Inflammatory macrophage treated with lipopolysaccharide for 1 hour (primary cell): Measurements from ENCODE around the gene CARMIL1.

ENCODE experiments used
- DNase-seq, 2 donors: peaks; one replicate each; pipeline ENCODE4 v3.0.0-alpha.2; 2020 to 2022

Gene CARMIL1

DNA sequence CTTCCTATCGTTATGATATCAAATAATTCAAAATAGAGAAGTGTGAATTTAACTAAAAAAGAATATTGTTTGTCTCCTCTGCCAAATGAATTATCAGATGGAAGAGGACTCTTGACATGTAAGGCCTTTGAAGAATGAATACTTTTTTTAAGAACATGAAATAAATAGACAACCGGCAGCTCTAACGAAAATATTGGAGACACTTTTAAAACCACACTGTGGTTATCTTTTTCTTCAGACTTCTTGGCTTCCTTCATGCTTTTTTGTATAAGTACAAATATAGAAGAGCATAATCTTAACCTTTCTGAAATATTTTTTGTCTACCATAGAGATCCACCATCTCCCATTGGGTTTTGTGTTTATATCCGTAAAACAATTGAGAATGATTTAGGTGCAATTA, 257.6 kb downstream of the CARMIL1 start:
- DNase-seq = no peak

DNA sequence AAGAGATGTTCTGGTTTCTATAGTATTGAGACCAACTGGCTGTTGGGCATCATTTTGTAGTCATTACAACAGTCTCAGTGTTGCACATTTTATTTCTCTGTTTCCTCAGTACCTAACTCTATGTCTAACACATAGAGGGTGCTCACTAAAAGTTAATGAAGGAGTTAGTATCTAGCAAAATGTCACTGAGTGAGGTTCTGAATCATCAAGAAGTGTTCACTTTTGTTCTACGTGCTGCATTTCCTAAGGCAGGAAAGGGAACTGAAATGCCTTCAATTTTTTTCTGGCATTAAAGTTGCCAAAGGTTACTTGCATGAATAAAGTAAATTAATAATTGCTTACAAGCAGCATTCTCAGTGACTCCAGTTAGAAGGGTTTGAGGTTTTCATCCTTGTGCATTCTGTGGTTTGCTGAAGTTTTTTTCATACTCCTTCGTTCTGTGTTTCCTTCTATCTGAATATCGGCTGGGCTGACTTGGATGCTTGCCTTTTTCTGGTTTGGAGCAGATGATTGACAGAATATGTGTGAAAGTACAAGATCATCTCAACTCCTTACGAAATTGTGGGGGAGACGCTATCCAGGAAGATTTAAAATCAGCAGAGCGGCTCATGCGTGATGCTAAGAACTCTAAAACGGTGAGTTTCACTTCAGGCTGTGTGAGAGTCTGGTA, 258.3 kb downstream of the CARMIL1 start:
- DNase-seq = no peak

GRCh38 chr6:25541228-25541627, 262.1 kb downstream of the CARMIL1 start:
- DNase-seq = no peak

DNA sequence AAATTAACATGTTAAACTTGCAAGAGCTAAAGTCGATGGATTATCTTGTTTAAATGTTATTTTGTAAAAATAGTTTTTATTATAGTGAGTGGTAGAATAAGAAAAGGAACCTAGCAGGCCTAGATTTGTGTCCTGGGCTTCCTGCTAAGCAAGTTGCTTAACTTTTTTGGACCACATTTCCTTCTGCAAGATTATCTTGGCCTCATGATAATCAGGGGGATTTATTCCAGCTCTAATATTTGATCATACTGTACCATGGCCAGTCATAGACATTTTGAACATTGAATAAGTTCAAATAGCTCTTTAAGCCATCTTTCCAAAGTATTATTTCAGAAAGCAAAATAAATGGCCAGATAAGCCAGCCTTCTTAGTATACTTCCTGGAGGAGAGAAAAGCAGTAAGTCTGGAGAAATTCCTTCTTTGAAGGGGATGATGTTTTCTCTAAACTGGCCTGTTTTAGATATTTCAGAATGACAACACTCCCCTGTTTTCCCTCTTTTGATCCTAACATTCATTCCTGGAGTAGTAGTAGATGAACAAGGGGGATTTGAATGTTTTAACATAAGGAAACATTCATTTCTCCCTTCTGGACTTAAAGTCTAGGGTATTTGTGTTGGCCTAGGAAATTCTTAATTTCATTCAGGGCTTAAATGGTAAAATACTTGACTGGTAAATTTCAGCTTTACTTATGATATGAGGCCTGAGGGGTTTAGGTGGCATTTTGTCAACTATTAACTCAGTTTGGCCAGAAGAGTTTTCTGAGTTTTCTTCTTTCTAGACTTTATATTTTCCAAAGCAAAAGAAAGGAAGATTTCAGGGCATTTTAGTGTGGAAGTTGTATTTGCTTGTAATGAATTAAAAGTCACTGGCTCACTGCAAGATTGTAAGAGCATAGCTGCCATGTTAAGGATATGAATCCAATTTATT, 264.1 kb downstream of the CARMIL1 start:
- no peak for DNase-seq

GRCh38 chr6:25544833-25545232, 265.7 kb downstream of the CARMIL1 start:
- DNase-seq = no peak

GRCh38 chr6:25547797-25548196, 268.6 kb downstream of the CARMIL1 start:
- no peak for DNase-seq

- DNase-seq = no peak
These were observed 269.3 kb downstream of the CARMIL1 start for GRCh38 chr6:25548451-25548850.

DNA sequence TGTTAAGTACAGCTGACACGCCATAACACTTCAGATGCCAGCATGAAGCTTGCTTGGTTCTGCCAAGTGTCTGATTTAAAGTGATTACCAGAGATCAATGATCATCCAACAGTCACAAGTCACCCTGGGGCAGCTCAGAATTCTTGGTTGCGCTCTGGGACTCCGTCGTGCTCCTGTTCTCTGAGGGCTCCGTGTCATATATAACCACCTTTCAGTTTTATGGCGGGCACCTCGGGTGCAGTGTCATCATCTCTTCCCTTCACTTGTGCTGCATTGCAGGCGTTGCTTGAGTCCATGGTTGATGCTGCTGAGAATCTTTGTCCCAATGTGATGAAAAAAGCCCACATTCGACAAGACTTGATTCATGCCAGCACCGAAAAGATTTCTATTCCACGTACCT, 271.5 kb downstream of the CARMIL1 start:
- no peak for DNase-seq

DNA sequence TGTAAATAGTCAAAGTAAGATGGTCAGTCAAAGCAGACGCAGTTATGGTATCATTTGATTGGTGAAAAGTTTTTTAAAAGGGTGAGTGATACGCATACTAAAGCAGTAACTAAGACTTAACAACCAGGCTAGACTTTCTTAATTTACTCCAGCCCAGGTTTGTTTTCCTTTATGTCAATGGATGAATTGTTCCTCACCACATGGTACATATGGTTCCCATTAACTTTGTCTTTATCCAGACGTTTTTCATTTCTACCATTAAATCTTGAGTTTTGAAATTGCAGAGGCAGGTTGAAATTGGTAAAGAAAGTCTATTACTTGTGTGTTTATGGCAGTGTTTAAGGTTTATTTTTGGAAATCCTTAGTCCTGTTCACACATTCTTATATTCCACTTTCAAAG, 274.3 kb downstream of the CARMIL1 start:
- DNase-seq = no peak

GRCh38 chr6:25555188-25555587, 276.0 kb downstream of the CARMIL1 start:
- no peak for DNase-seq

DNA sequence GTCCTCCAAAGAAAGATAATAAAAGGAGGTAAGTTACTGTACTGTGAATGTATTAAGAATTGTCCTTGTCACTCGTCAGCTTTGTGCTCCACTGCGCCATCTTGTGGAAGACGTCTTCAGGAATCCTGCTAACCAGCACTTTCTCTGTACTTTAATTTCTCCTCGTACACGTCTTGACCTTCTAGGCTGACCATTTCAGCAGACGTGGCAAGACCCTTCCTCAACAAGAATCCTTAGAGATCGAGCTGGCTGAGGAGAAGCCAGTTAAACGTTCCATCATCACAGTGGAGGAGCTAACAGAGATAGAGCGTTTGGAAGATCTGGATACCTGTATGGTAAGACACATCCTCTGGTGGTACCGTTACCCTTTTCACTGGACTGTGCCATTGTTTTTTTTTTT, 277.3 kb downstream of the CARMIL1 start:
- DNase-seq = peak; percentile 49 to 94

DNA sequence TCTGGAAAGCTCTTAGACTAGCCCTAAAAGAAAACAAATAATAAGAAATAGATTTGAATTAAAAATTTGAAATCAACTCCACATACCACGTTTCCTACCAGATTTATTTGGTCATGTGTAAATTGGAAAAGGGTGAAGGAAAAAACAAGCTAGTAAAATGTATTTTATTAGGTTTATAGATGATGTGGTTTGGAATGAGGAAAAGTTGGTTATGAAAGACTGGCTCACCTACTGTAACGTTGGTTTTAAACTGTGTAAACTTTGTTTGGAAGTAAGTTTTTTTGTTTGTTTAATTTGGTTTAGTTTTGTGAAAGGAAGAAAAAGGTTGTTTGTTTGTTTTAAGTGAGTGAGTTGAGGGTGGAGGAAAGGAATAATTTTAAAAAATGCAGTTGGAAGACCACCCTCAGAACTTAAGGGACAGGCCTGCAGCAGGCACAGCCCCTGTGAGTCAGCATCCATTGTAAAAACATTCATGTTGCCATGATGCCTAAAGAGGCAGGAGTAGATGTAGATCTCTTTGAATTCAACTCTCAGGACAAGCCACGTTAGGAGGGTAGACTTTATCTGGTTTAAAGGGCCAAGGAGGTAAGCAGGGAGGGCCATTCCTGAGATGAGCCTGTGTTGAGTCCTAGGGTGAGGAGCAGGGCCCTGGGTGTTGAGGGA, 279.1 kb downstream of the CARMIL1 start:
- DNase-seq = no peak

DNA sequence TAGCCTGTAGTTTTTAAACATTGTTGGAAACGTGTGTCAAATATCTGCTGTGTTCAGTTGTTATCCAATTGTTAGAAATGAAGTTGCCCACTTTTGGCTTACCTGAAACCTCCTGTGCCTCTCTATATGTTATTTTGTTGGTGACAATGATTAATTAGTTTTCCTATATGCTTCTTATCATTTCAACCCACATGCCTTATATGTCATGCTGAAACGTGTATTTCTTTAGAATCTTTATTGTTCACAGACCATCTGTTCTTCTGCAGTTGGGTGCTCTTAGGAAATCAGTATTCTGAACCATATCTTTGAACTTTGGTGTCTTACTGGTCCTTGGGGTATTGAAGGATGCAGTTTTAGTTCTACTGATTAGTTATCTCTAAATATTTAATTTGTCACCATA, 281.7 kb downstream of the CARMIL1 start:
- DNase-seq = no peak

DNA sequence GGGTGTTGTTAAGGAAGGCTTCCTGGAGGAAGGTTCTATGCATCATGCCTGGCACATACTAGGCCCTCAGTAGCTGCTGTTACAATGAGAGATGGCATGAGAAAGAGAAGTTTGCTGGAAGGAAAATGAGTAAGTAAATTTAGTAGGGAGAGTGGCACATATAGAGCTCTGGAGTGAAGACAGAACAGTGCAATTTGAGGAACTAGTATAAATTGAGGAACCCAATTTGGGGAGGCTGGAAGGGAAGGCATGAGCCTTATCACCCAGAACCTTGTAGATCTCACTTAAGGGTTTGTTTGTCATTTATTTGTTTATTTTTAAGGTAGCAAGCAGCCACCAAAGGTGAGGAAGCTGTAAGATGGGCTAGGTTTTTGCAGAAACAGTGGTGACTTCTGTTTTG, 285.8 kb downstream of the CARMIL1 start:
- peak in 1 of 2 donors; percentile 29 for DNase-seq

DNA sequence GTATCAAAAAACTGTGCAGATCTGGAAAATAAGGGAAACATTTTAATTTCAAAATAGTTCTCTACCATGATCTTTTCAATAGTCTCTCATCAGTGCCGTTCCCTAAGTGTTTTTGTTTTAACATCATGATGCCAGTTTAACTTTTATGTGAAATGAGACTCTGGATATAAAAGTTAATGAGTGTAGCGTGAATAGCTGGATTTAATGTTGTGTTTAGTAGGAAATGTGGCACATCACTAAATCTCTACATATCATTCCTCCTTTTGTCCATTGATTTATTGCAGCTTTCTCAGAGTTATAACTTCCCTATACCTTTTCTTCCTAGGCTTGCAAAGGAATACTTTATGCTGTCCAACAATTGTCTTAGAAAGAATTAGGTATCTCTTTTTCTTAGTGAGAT, 291.4 kb downstream of the CARMIL1 start:
- DNase-seq = no peak

- DNase-seq = no peak
These were observed 297.7 kb downstream of the CARMIL1 start for GRCh38 chr6:25576919-25577318.

DNA sequence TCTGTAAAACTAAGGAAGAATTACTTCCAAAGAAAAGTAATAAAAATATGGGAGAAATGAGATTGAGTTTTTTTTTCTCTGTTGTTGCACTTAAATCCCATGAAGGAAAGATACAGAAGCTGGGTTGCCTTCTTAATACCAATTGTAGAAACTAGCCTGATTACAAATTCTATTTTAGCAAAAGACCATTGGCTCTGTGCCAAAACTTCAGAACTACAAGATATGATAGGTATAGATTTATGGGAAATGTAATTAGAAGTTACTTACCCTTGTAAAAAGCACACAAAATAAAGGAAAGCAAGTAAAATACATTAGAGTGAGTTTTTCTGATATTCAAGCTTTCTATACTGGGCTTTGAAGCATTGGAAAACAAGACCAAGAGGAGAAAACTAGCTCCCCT, 299.4 kb downstream of the CARMIL1 start:
- DNase-seq = no peak

DNA sequence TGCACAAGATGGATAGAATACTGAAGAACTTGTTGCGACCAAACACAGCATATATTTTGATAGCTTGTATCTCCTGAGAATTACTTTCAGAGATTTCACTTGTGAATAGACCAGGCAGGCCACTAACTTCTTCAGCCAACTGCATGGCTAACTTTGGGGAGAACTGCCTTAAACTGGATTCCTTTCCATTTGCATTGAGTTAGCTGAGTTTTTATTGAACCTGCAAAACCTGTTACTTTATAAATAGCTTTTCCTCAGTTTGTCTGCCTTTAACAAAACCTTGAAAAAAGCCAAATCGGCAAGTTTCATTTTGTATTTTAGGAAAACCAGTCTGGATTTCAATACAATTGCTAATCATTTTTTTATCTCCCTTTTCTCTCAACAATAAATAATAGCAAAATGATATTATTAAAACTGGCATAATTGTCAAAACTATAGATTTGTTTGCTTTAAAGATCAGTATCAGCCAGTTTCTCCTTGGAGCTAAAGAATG, 300.3 kb downstream of the CARMIL1 start:
- DNase-seq = no peak

DNA sequence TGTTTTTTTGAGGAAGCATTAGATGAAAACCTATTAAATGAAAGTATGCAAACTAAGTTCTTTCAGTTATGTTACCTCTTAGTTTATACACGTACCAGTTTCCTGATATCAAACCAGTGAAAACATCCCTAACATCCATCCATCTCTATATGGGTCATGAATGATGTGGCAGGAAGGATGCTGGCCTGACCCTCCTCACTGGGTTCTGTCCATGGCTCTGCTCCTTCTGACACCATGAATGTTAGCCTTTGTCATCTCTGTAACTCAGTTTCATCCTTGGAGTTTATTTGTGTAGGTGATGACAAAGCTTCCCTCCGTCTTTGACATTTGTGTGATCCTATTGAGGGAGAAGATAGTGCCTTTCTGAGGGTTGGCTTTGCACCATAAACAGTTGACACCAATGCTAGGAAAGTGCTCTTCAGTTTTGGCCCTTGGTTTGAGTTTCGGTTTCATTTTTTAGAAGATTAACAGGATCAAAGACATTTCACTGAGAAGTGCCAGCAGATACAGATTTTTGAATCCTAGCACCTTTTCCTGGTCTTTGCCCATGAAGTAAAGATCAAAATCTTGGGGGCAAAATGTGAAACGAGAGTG, 300.8 kb downstream of the CARMIL1 start:
- DNase-seq = no peak

GRCh38 chr6:25582101-25582500, 302.9 kb downstream of the CARMIL1 start:
- DNase-seq = no peak

GRCh38 chr6:25583099-25583498, 303.9 kb downstream of the CARMIL1 start:
- peak in 1 of 2 donors; percentile 5 for DNase-seq

DNA sequence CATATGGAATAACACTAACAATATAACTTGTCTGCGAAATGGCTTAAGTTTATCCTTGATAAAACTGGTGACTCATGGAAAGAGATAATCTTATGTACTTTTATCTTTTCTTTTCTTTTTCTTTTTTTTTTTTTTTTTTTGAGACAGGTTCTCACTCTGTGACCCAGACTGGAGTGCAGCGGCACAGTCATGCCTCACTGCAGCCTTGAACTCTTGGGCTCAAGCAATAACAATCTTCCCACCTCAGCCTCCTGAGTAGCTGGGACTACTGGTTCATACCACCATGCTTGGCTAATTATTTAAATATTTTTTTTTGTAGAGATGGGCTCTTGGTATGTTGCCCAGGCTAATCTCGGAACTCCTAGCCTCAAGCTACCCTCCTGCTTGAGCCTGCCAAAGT, 304.7 kb downstream of the CARMIL1 start:
- DNase-seq = no peak

- DNase-seq = no peak
These were observed 306.1 kb downstream of the CARMIL1 start for GRCh38 chr6:25585225-25585624.
